ENCODE results near the gene PROZ.

DNA sequence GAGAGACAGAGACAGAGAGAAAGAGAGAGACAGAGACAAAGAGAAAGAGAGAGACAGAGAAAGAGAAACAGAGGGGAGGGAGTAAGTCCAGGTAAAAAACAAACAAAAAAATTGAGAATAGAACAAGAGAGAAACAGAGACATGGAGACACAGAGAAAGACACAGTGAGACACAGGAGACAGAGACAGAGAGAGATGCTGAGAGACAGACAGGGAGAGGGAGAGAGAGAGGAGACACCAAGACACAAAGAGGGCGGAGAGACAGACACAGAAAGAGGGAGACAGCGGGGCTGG, 5.8 kb upstream of the PROZ start:
- TF ChIP-seq, protein P1, sequence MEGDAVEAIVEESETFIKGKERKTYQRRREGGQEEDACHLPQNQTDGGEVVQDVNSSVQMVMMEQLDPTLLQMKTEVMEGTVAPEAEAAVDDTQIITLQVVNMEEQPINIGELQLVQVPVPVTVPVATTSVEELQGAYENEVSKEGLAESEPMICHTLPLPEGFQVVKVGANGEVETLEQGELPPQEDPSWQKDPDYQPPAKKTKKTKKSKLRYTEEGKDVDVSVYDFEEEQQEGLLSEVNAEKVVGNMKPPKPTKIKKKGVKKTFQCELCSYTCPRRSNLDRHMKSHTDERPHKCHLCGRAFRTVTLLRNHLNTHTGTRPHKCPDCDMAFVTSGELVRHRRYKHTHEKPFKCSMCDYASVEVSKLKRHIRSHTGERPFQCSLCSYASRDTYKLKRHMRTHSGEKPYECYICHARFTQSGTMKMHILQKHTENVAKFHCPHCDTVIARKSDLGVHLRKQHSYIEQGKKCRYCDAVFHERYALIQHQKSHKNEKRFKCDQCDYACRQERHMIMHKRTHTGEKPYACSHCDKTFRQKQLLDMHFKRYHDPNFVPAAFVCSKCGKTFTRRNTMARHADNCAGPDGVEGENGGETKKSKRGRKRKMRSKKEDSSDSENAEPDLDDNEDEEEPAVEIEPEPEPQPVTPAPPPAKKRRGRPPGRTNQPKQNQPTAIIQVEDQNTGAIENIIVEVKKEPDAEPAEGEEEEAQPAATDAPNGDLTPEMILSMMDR (IDR thresholded peaks at IDR 0.05): no peak
- TF ChIP-seq POLR2A (IDR thresholded peaks at IDR 0.05) (no peak), POLR2AphosphoS5 (IDR thresholded peaks at IDR 0.05) (no peak), EP300 (IDR thresholded peaks at IDR 0.05) (no peak)

Data from upper lobe of left lung (tissue), 4 donors.